Measurements from ENCODE around the gene TSPAN5. TPM values are rescaled to one million over a fixed set of nuclear protein-coding genes. Genes with fewer than 3 reads are reported as not detected.
A peak's percentile ranks its signal among the peaks of the same experiment; 100 is the strongest.

The TSPAN5 gene
- total and polyA plus RNA-seq, 2 donors = 4.7 to 10.3 TPM

DNA sequence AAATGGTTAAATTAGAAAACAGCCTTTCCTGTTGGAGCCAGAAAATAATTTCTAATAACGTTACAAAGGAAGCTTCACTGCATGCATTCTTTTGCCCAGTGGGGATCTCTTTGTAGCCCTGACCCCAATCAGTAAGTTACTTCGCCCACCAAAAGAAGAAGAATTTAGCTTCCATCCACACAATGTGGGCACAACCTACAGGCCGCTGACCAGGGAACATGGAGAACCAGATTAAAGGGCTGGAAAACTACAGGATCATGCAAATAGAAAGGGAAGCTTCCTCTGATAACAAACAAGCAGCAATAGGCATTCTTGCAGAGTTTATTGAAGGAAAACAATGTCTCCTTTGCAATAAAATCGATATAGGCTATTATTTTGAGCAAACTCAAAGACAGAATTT lies 21.3 kb upstream of the TSPAN5 start:
- DNase-seq (ENCODE audit: low read depth in 6 of 9, low spot score in 9 of 9) = no peak
- no peaks in the 10 kb centered on the region for H3K9me3 ChIP-seq (ENCODE audit: control insufficient read depth in 2 of 2, insufficient read depth in 1 of 2, low read length in 1 of 2)
- 93% methylated on average over 4 of the region's 4 CpGs for WGBS
- no peaks in the 10 kb centered on the region for H3K4me1 ChIP-seq (ENCODE audit: control insufficient read depth in 2 of 2, insufficient read depth in 2 of 2, low read length in 2 of 2)
- no peak overlapping the region for H3K4me3 ChIP-seq (ENCODE audit: low read length in 2 of 2)
- H3K27ac ChIP-seq (ENCODE audit: low read depth in 1 of 2, low read length in 1 of 2) = no peak overlapping the region
- no peaks in the 10 kb centered on the region for H3K27me3 ChIP-seq (ENCODE audit: control insufficient read depth in 2 of 2, insufficient read depth in 1 of 2, low read length in 1 of 2)
- no peaks in the 10 kb centered on the region for H3K36me3 ChIP-seq (ENCODE audit: control insufficient read depth in 2 of 2, insufficient read depth in 2 of 2, low read length in 1 of 2)

DNA sequence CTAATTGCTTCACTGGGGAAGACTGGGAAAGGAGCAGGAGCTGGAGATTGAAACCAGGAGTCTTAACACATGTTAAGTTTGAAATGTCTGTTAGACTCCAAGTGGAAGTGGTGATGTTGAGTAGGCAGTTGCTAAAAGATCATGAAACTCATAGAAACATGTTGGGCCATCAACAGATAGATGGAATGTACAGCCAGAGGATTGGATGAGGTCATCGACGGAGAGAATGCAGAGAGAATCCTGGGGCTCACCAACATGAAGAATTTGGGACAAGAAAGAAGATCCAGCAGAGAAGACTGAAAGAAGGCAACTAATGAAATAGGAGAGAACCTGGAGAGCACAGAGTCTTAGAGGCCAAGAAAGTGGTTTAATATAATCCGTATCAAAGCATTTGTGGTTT lies 19.4 kb upstream of the TSPAN5 start:
- no peaks in the 10 kb centered on the region for H3K27me3 ChIP-seq (ENCODE audit: control insufficient read depth in 2 of 2, insufficient read depth in 1 of 2, low read length in 1 of 2)
- H3K36me3 ChIP-seq (ENCODE audit: control insufficient read depth in 2 of 2, insufficient read depth in 2 of 2, low read length in 1 of 2) = no peaks in the 10 kb centered on the region
- no peak overlapping the region for H3K4me3 ChIP-seq (ENCODE audit: low read length in 2 of 2)
- WGBS = 92% methylated on average over 3 of the region's 3 CpGs
- no peak for DNase-seq (ENCODE audit: low read depth in 6 of 9, low spot score in 9 of 9)
- H3K4me1 ChIP-seq (ENCODE audit: control insufficient read depth in 2 of 2, insufficient read depth in 2 of 2, low read length in 2 of 2) = peaks cover 0 to 6% of the 10 kb centered on the region in 2 donors
- H3K9me3 ChIP-seq (ENCODE audit: control insufficient read depth in 2 of 2, insufficient read depth in 1 of 2, low read length in 1 of 2) = no peaks in the 10 kb centered on the region
- H3K27ac ChIP-seq (ENCODE audit: low read depth in 1 of 2, low read length in 1 of 2) = no peak overlapping the region

DNA sequence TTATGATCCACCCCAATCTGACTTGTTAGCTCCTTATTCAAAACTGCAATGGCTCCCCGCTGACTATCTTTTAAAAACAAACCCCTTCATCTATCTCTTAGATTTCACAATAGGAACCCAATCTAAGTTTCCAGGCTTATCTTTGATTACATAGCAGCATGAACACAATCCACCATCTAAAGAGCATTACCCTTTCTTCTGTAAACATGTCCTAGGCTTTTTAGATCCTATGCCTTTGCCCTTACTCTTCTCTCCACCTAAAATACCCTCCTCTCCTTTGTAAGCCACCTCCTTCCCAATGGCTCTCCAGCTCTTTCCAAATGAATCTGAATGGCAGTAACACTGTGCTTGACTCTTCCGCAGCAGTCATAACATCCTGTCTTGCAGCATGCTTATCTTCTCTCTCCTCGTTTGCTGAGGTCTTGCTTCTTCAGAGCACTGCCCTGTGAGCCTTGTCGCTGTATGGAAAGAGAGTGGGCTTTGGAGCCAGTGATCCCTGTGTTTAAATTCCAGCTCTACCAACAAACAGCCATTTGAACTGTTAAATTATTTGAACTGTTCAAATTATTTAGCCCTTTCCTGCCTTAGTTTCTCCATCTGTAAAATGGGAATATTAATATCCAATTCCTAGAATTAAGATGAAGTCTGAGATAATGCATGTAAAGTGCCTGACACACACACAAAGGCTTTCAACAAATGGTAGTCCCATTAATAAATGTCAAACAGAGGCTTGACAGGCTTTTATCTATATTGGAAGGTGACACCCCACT lies 16.2 kb upstream of the TSPAN5 start:
- H3K27ac ChIP-seq (ENCODE audit: low read depth in 1 of 2, low read length in 1 of 2) = no peak overlapping the region
- H3K4me1 ChIP-seq (ENCODE audit: control insufficient read depth in 2 of 2, insufficient read depth in 2 of 2, low read length in 2 of 2) = peaks cover 4 to 9% of the 10 kb centered on the region in 2 donors
- DNase-seq (ENCODE audit: low read depth in 6 of 9, low spot score in 9 of 9) = no peak
- no peak overlapping the region for H3K4me3 ChIP-seq (ENCODE audit: low read length in 2 of 2)
- WGBS = 97% methylated on average over 4 of the region's 4 CpGs
- H3K27me3 ChIP-seq (ENCODE audit: control insufficient read depth in 2 of 2, insufficient read depth in 1 of 2, low read length in 1 of 2) = no peaks in the 10 kb centered on the region
- H3K36me3 ChIP-seq (ENCODE audit: control insufficient read depth in 2 of 2, insufficient read depth in 2 of 2, low read length in 1 of 2) = no peaks in the 10 kb centered on the region
- no peaks in the 10 kb centered on the region for H3K9me3 ChIP-seq (ENCODE audit: control insufficient read depth in 2 of 2, insufficient read depth in 1 of 2, low read length in 1 of 2)

DNA sequence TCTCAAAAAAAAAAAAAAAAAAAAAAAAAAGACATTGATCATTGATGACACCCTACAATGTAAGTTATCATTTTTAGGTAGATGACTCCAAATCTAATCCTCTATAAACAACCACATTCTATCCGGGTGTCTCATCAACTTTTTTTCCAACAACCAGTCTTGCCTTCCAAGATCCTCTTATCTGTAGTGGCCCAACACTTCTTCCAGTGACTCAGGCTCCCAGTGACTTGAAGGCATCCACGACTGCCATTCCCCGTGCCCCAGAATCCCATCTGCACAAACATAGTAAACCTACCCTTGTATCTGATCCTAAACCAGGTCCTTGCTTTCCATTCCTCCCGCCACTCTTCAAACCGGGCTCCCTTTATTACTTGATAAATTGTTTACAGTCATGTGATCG lies 15.6 kb upstream of the TSPAN5 start:
- H3K9me3 ChIP-seq (ENCODE audit: control insufficient read depth in 2 of 2, insufficient read depth in 1 of 2, low read length in 1 of 2) = no peaks in the 10 kb centered on the region
- WGBS = 97% methylated on average over 6 of the region's 6 CpGs
- no peaks in the 10 kb centered on the region for H3K36me3 ChIP-seq (ENCODE audit: control insufficient read depth in 2 of 2, insufficient read depth in 2 of 2, low read length in 1 of 2)
- no peak overlapping the region for H3K27ac ChIP-seq (ENCODE audit: low read depth in 1 of 2, low read length in 1 of 2)
- peaks cover 4 to 9% of the 10 kb centered on the region in 2 donors for H3K4me1 ChIP-seq (ENCODE audit: control insufficient read depth in 2 of 2, insufficient read depth in 2 of 2, low read length in 2 of 2)
- DNase-seq (ENCODE audit: low read depth in 6 of 9, low spot score in 9 of 9) = no peak
- no peaks in the 10 kb centered on the region for H3K27me3 ChIP-seq (ENCODE audit: control insufficient read depth in 2 of 2, insufficient read depth in 1 of 2, low read length in 1 of 2)
- no peak overlapping the region for H3K4me3 ChIP-seq (ENCODE audit: low read length in 2 of 2)

GRCh38 chr4:98673288-98673644 lies 14.9 kb upstream of the TSPAN5 start:
- no peak overlapping the region for H3K4me3 ChIP-seq (ENCODE audit: low read length in 2 of 2)
- H3K4me1 ChIP-seq (ENCODE audit: control insufficient read depth in 2 of 2, insufficient read depth in 2 of 2, low read length in 2 of 2) = peaks cover 4 to 9% of the 10 kb centered on the region in 2 donors
- no peaks in the 10 kb centered on the region for H3K36me3 ChIP-seq (ENCODE audit: control insufficient read depth in 2 of 2, insufficient read depth in 2 of 2, low read length in 1 of 2)
- DNase-seq (ENCODE audit: low read depth in 6 of 9, low spot score in 9 of 9) = peak in 1 of 9 donors; percentile 47
- H3K27me3 ChIP-seq (ENCODE audit: control insufficient read depth in 2 of 2, insufficient read depth in 1 of 2, low read length in 1 of 2) = no peaks in the 10 kb centered on the region
- H3K9me3 ChIP-seq (ENCODE audit: control insufficient read depth in 2 of 2, insufficient read depth in 1 of 2, low read length in 1 of 2) = no peaks in the 10 kb centered on the region
- 35% methylated on average over 4 of the region's 4 CpGs for WGBS
- H3K27ac ChIP-seq (ENCODE audit: low read depth in 1 of 2, low read length in 1 of 2) = no peak overlapping the region

DNA sequence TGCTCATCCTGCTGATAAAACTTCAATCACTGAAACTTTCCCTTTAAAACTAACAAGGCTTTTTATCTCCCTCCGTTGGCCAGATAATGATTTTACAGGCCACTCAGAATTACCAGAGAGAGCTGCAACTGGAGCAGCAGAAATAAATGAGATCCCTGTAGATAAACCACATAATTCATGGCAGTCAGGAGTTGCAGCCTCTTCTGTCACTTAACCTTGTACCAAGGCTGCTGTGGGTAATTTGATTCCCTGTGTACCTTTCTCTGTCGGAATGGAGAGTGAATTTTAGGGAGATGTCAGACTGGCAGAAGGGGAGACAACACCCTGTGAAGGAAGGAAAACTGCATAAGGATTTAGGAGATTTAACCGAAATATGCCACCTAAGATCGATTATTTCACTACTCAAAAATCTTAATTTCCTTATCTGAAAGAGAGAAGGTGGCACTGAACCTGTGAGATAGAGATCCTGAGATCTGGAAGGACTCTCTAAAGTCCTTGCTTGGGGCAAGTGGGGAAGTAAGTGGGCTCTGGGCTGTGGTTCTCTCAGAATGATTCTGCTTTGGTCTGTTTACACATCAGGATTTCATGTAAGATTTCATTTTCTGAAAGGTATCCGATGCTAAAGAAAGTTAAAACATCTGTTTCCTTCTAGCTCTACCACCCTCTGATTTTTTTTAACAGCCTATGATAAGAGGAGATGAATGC lies 14.3 kb upstream of the TSPAN5 start:
- H3K27me3 ChIP-seq (ENCODE audit: control insufficient read depth in 2 of 2, insufficient read depth in 1 of 2, low read length in 1 of 2) = no peaks in the 10 kb centered on the region
- H3K36me3 ChIP-seq (ENCODE audit: control insufficient read depth in 2 of 2, insufficient read depth in 2 of 2, low read length in 1 of 2) = no peaks in the 10 kb centered on the region
- DNase-seq (ENCODE audit: low read depth in 6 of 9, low spot score in 9 of 9) = no peak
- H3K9me3 ChIP-seq (ENCODE audit: control insufficient read depth in 2 of 2, insufficient read depth in 1 of 2, low read length in 1 of 2) = no peaks in the 10 kb centered on the region
- H3K27ac ChIP-seq (ENCODE audit: low read depth in 1 of 2, low read length in 1 of 2) = no peak overlapping the region
- H3K4me1 ChIP-seq (ENCODE audit: control insufficient read depth in 2 of 2, insufficient read depth in 2 of 2, low read length in 2 of 2) = peaks cover 4 to 9% of the 10 kb centered on the region in 2 donors
- WGBS = 39% methylated on average over 5 of the region's 5 CpGs
- no peak overlapping the region for H3K4me3 ChIP-seq (ENCODE audit: low read length in 2 of 2)

DNA sequence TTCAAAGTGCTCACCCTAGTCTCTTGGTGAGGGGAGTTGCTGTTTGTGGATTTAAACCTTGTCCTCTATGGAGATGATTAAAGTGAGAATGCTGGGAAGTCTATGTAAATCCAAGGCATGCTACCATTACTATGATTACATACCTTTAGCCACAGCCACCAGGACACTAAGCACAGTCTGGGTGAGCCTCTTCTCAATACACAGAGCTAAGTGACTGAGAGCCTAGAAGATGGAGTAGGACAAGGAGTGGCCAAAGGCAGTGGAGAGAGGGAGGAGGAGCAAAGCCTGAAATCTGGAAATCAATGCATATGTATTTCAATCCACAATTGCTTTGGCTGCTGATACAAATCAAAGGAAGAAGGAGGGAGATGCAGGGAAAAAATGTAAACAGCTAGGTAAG lies 12.7 kb upstream of the TSPAN5 start:
- DNase-seq (ENCODE audit: low read depth in 6 of 9, low spot score in 9 of 9) = no peak
- peaks cover 4 to 9% of the 10 kb centered on the region in 2 donors for H3K4me1 ChIP-seq (ENCODE audit: control insufficient read depth in 2 of 2, insufficient read depth in 2 of 2, low read length in 2 of 2)
- H3K27ac ChIP-seq (ENCODE audit: low read depth in 1 of 2, low read length in 1 of 2) = no peak overlapping the region

GRCh38 chr4:98670186-98670585 lies 11.8 kb upstream of the TSPAN5 start:
- no peaks in the 10 kb centered on the region for H3K36me3 ChIP-seq (ENCODE audit: control insufficient read depth in 2 of 2, insufficient read depth in 2 of 2, low read length in 1 of 2)
- H3K4me3 ChIP-seq (ENCODE audit: low read length in 2 of 2) = no peak overlapping the region
- H3K27ac ChIP-seq (ENCODE audit: low read depth in 1 of 2, low read length in 1 of 2) = no peak overlapping the region
- DNase-seq (ENCODE audit: low read depth in 6 of 9, low spot score in 9 of 9) = no peak
- H3K9me3 ChIP-seq (ENCODE audit: control insufficient read depth in 2 of 2, insufficient read depth in 1 of 2, low read length in 1 of 2) = peaks cover 0 to 19% of the 10 kb centered on the region in 2 donors
- over 99% methylated on average over 5 of the region's 5 CpGs for WGBS
- peaks cover 4 to 9% of the 10 kb centered on the region in 2 donors for H3K4me1 ChIP-seq (ENCODE audit: control insufficient read depth in 2 of 2, insufficient read depth in 2 of 2, low read length in 2 of 2)
- H3K27me3 ChIP-seq (ENCODE audit: control insufficient read depth in 2 of 2, insufficient read depth in 1 of 2, low read length in 1 of 2) = no peaks in the 10 kb centered on the region

More for the DNA sequence above, 12.7 kb upstream of the TSPAN5 start:
- Histone ChIP-seq H3K4me3 (ENCODE audit: low read length in 2 of 2) (no peak overlapping the region), H3K36me3 (ENCODE audit: control insufficient read depth in 2 of 2, insufficient read depth in 2 of 2, low read length in 1 of 2) (no peaks in the 10 kb centered on the region), H3K27me3 (ENCODE audit: control insufficient read depth in 2 of 2, insufficient read depth in 1 of 2, low read length in 1 of 2) (no peaks in the 10 kb centered on the region), H3K9me3 (ENCODE audit: control insufficient read depth in 2 of 2, insufficient read depth in 1 of 2, low read length in 1 of 2) (peaks cover 0 to 9% of the 10 kb centered on the region in 2 donors)

DNA sequence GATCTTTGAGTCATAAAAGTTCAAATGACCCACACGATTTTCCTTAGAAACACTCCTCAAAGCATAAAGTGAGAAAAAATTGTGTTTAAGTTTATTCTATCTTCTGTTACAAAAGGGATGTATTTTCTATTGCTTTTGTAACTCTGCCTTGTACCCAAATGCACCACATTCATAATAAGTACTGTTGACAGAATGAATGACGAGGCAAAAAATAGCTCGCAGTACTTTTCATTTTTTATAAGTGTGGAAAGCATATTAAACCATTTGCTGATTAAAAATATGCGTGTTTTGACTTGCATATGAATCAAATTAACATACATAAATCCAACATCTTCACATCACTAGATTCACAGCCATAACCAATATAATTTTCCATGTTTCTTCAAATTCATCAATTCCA lies 11.2 kb upstream of the TSPAN5 start:
- DNase-seq (ENCODE audit: low read depth in 6 of 9, low spot score in 9 of 9) = no peak
- Histone ChIP-seq H3K4me3 (ENCODE audit: low read length in 2 of 2) (no peak overlapping the region), H3K9me3 (ENCODE audit: control insufficient read depth in 2 of 2, insufficient read depth in 1 of 2, low read length in 1 of 2) (peaks cover 2 to 25% of the 10 kb centered on the region in 2 donors), H3K27ac (ENCODE audit: low read depth in 1 of 2, low read length in 1 of 2) (no peak overlapping the region), H3K27me3 (ENCODE audit: control insufficient read depth in 2 of 2, insufficient read depth in 1 of 2, low read length in 1 of 2) (no peaks in the 10 kb centered on the region), H3K36me3 (ENCODE audit: control insufficient read depth in 2 of 2, insufficient read depth in 2 of 2, low read length in 1 of 2) (no peaks in the 10 kb centered on the region), H3K4me1 (ENCODE audit: control insufficient read depth in 2 of 2, insufficient read depth in 2 of 2, low read length in 2 of 2) (peaks cover 4 to 11% of the 10 kb centered on the region in 2 donors)
- 94% methylated on average over 4 of the region's 4 CpGs for WGBS

All from thymus (tissue), 11 donors.